22Rv1 (cell line): ENCODE results near the gene GREB1.

Experiments used
- H3K27ac ChIP-seq: fragments of 450-650 bp; 2 replicates; pipeline ENCODE4 v1.5.1; 2017
- ZFX ChIP-seq: fragments of 450-650 bp; IDR thresholded peaks from 2 replicates; pipeline ENCODE4 v1.6.1; 2017; ENCODE audit warnings: antibody characterized with exemption, borderline replicate concordance
- TF ChIP-seq, protein P1 (sequence below): fragments of 450-650 bp; IDR thresholded peaks from 2 replicates; pipeline ENCODE4 v1.5.1; 2017; ENCODE audit warnings: mild to moderate bottlenecking

GREB1 gene

DNA sequence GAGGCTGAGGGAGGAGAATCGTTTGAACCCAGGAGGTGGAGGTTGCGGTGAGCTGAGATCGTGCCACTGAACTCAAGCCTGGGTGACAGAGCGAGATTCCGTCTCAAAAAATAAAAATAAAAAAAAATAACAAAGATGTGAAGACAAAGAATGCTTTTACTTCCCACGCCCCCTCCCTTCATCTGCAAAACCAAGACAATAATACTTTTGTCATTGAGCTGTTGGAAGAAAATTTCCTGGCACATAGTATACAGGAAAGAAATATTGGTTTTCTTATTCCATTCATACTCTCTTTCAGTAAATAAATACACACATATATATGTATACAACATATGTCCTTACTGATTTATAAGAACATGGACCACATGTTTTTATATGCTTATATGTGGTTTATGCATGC, 12.2 kb downstream of the GREB1 start:
- no peak overlapping the region for H3K27ac ChIP-seq
- no peak for TF ChIP-seq ZFX
- TF ChIP-seq, protein P1, sequence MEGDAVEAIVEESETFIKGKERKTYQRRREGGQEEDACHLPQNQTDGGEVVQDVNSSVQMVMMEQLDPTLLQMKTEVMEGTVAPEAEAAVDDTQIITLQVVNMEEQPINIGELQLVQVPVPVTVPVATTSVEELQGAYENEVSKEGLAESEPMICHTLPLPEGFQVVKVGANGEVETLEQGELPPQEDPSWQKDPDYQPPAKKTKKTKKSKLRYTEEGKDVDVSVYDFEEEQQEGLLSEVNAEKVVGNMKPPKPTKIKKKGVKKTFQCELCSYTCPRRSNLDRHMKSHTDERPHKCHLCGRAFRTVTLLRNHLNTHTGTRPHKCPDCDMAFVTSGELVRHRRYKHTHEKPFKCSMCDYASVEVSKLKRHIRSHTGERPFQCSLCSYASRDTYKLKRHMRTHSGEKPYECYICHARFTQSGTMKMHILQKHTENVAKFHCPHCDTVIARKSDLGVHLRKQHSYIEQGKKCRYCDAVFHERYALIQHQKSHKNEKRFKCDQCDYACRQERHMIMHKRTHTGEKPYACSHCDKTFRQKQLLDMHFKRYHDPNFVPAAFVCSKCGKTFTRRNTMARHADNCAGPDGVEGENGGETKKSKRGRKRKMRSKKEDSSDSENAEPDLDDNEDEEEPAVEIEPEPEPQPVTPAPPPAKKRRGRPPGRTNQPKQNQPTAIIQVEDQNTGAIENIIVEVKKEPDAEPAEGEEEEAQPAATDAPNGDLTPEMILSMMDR, result no peak

DNA sequence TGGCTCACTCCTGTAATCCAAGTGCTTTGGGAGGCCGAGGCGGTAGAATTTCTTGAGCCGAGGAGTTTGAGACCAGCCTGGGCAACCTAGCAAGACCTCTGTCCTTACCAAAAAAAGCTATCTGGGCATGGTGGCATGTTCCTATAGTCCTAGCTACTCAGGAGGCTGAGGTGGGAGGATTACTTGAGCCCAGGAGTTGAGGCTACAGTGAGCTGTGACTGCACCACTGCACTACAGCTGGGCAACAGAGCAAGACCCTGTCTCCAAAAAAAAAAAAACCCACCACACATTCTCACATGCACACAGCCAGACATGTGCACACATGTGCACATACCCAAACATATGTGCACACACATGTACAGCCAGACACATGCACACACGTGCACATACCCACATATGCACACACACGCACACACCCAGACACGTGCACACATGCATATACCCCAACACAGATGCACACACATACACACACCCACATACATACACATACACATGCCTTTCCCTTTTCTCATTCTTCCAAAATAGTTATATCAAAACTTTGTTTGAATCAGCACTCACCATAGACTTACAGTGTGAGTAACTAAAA, 14.2 kb downstream of the GREB1 start:
- H3K27ac ChIP-seq, result no peak overlapping the region
- TF ChIP-seq, protein P1, result no peak
- TF ChIP-seq ZFX, result no peak

DNA sequence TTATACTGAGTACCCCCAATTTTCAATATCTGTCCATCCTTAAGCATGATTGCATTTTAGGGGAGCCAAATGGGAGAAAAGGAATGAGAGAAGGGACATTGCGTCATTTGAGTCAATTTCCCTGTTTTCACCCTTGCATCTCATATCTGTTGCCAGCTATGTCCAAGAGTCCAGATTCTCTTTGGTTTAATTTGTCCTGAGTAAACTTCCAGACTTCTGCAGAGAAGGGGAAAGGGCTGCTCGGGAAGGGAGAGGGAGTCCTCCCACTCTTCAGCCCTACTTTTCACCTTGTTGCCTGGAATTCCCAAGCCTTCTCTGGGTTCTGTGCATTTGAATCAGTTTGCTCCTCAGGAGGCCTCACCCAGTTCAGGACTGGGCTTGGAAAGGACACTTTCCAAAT, 16.5 kb downstream of the GREB1 start:
- no peak for TF ChIP-seq ZFX
- TF ChIP-seq, protein P1, result no peak
- no peak overlapping the region for H3K27ac ChIP-seq

DNA sequence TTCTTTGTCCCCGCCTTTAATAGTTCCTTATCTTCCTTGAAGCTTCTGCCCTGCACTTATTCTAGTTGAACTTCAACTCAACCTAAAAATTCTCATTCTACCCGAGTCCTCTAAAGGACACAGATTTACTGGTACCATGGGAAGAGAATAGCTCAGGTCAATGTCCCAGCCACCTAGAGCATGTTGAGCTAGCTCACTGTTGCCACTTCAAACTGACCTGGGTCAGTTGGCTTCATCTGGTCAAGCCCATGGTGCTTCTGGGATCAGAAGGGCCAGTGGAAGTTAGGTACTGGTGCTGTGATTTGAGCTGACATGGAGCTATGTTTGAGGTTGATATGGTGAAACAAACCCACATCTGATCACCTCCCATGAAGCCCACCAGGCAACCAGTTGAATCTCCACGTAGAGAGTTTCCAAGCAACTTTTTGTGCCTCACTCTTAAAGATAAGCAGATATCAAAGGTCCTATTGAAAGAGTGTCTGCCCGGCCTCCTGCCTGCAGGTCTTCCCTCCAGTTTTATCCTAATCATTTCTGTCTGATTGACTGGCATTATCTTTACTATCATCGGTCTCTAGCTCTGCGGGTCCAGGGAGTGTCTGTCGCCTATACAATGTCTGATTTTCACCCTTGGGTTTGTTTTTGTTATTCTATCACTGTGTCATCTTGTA, 17.2 kb downstream of the GREB1 start:
- H3K27ac ChIP-seq, result no peak overlapping the region
- no peak for TF ChIP-seq ZFX
- TF ChIP-seq, protein P1, result no peak

DNA sequence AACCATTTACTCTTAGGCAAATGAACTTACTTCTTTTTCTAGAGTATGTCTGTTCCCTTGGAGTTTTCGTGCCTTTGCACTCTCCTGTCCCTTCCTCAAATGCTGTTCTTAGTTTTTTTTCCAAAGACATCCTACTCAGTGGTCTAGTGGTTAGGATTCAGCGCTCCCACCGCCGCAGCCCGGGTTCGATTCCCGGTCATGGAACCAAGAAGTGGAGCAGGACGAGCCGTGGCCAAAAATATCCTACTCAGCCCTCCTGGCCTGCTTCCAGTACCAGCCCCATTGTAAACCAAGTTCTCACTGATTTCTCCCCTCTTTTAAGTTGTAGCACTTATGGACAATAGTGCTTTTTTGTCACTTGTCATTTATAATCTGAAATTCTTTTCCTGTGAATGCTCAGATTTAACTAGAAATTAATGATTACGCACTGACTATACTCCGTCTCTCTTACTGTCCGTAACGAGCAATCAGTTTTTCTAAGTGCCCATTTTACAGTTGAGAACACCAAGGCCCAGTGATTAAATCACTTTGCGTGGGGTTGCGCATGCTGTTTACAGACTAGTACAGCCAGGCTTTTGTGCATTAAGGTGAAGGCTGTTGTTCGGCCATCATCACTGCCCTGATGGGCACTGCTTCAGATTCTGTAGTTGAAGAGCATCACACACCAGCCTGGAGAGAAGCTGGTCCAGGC, 17.9 kb downstream of the GREB1 start:
- TF ChIP-seq, protein P1, result no peak
- TF ChIP-seq ZFX, result no peak
- H3K27ac ChIP-seq, result no peak overlapping the region

DNA sequence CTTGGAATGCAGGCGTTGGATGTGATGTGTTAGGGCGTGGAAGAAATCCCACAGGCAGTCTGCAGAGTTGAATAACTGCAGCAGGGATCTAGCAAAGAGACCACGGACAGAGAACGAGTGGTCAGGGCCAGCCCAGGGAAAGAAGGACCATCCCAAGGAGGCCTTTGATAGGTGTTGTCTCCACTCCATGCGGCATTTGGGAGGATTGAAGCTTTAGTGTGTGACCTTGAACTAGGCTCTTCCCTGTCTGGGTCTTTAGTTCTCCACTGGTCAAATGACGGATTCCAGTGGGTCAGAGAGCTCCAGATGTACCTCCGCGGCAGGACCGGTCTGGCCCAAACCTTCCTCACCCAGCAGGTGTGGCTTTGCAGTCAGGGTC, 18.4 kb downstream of the GREB1 start:
- TF ChIP-seq ZFX, result no peak
- TF ChIP-seq, protein P1, result no peak
- H3K27ac ChIP-seq, result no peak overlapping the region

DNA sequence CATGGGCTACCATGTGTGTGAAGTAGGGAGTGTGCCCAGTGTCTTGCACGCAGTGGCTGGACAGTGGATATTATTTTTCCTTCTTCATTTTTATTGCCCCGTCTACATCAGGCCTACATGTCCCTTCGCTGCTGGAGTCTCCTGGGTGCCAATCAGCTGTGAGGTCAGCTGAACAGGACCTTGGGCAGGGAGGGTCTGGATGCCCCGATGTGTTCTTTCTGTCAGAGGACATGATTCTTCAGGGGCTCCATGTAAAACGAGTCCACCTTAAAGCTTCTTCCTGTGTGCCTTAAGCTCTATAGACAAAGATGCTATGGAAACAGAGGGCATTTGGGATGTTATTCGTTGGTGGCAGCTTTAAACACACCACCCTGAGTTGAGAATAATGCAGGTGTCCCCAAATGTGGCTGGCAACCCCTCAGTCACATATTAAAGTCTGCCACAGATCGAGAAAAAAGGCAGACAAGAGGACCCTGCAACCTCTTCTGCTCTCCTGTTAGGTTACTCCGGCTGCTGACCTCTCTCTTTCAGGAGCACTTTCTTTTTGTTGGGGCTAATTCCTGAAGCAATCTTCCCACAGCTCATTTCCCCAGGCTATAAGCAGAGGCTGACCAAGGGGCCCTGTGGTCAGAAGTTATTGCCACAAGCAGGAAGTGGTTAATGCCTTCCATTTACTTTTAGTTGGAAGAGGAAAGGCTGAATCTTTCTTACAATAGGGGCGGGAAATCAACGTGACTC, 20.0 kb downstream of the GREB1 start:
- TF ChIP-seq ZFX, result no peak
- TF ChIP-seq, protein P1, result no peak
- no peak overlapping the region for H3K27ac ChIP-seq
